Measurements from ENCODE around the gene CLEC14A. TPM values are rescaled to one million over a fixed set of nuclear protein-coding genes. Genes with fewer than 3 reads are reported as not detected.

The CLEC14A gene
- total RNA-seq, 1 donor from 2014 or later, result 33.1 TPM

DNA sequence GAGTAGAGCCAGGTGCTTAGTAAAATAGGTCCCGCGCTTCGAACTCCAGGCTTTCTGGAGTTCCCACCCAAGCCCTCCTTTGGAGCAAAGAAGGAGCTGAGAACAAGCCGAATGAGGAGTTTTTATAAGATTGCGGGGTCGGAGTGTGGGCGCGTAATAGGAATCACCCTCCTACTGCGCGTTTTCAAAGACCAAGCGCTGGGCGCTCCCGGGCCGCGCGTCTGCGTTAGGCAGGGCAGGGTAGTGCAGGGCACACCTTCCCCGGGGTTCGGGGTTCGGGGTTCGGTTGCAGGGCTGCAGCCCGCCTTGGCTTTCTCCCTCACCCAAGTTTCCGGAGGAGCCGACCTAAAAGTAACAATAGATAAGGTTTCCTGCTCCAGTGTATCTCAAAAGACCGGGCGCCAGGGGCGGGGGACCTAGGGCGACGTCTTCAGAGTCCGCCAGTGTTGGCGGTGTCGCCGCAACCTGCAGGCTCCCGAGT lies 44.6 kb downstream of the CLEC14A start:
- peak overlapping the region; percentile 31 to 32 for H3K4me3 ChIP-seq
- intact Hi-C loops (cut with DNase I), result no loop called here
- H3K4me1 ChIP-seq, result peaks cover 34% of the 10 kb centered on the region
- H3K9me3 ChIP-seq, result no peaks in the 10 kb centered on the region
- H3K27ac ChIP-seq, result no peak overlapping the region
- no peak for TF ChIP-seq POLR2A (IDR thresholded peaks at IDR 0.05)
- TF ChIP-seq, protein P1, sequence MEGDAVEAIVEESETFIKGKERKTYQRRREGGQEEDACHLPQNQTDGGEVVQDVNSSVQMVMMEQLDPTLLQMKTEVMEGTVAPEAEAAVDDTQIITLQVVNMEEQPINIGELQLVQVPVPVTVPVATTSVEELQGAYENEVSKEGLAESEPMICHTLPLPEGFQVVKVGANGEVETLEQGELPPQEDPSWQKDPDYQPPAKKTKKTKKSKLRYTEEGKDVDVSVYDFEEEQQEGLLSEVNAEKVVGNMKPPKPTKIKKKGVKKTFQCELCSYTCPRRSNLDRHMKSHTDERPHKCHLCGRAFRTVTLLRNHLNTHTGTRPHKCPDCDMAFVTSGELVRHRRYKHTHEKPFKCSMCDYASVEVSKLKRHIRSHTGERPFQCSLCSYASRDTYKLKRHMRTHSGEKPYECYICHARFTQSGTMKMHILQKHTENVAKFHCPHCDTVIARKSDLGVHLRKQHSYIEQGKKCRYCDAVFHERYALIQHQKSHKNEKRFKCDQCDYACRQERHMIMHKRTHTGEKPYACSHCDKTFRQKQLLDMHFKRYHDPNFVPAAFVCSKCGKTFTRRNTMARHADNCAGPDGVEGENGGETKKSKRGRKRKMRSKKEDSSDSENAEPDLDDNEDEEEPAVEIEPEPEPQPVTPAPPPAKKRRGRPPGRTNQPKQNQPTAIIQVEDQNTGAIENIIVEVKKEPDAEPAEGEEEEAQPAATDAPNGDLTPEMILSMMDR (IDR thresholded peaks at IDR 0.05), result no peak
- no peaks in the 10 kb centered on the region for H3K27me3 ChIP-seq
- DNase-seq (ENCODE audit: extremely low spot score in 2 of 2), result no peak
- no peaks in the 10 kb centered on the region for H3K36me3 ChIP-seq

DNA sequence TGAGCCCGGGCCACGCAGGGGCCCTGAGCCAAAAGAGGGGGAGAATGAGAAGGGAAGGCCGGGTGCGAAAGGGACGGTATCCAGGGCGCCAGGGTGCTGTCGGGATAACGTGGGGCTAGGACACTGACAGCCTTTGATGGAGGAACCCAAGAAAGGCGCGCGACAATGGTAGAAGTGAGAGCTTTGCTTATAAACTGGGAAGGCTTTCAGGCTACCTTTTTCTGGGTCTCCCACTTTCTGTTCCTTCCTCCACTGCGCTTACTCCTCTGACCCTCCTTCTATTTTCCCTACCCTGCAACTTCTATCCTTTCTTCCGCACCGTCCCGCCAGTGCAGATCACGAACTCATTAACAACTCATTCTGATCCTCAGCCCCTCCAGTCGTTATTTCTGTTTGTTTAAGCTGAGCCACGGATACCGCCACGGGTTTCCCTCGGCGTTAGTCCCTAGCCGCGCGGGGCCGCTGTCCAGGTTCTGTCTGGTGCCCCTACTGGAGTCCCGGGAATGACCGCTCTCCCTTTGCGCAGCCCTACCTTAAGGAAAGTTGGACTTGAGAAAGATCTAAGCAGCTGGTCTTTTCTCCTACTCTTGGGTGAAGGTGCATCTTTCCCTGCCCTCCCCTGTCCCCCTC lies 45.2 kb downstream of the CLEC14A start:
- H3K27me3 ChIP-seq, result no peaks in the 10 kb centered on the region
- no peaks in the 10 kb centered on the region for H3K36me3 ChIP-seq
- no peak overlapping the region for H3K27ac ChIP-seq
- peak overlapping the region; percentile 31 to 32 for H3K4me3 ChIP-seq
- peaks cover 34% of the 10 kb centered on the region for H3K4me1 ChIP-seq
- TF ChIP-seq, protein P1 (IDR thresholded peaks at IDR 0.05), result no peak
- TF ChIP-seq POLR2A (IDR thresholded peaks at IDR 0.05) (no peak), POLR2AphosphoS5 (IDR thresholded peaks at IDR 0.05; ENCODE audit: insufficient read depth in 1 of 2, low read depth in 1 of 2) (no peak)
- intact Hi-C loops (cut with DNase I), result no loop called here
- DNase-seq (ENCODE audit: extremely low spot score in 2 of 2), result no peak
- H3K9me3 ChIP-seq, result no peaks in the 10 kb centered on the region

DNA sequence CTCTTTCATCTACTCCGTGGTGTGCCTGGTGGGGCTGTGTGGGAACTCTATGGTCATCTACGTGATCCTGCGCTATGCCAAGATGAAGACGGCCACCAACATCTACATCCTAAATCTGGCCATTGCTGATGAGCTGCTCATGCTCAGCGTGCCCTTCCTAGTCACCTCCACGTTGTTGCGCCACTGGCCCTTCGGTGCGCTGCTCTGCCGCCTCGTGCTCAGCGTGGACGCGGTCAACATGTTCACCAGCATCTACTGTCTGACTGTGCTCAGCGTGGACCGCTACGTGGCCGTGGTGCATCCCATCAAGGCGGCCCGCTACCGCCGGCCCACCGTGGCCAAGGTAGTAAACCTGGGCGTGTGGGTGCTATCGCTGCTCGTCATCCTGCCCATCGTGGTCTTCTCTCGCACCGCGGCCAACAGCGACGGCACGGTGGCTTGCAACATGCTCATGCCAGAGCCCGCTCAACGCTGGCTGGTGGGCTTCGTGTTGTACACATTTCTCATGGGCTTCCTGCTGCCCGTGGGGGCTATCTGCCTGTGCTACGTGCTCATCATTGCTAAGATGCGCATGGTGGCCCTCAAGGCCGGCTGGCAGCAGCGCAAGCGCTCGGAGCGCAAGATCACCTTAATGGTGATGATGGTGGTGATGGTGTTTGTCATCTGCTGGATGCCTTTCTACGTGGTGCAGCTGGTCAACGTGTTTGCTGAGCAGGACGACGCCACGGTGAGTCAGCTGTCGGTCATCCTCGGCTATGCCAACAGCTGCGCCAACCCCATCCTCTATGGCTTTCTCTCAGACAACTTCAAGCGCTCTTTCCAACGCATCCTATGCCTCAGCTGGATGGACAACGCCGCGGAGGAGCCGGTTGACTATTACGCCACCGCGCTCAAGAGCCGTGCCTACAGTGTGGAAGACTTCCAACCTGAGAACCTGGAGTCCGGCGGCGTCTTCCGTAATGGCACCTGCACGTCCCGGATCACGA lies 46.0 kb downstream of the CLEC14A start:
- no peak for DNase-seq (ENCODE audit: extremely low spot score in 2 of 2)
- intact Hi-C loops (cut with DNase I), result no loop called here
- Histone ChIP-seq H3K4me3 (peak overlapping the region; percentile 31 to 32), H3K9me3 (no peaks in the 10 kb centered on the region), H3K27ac (no peak overlapping the region), H3K36me3 (no peaks in the 10 kb centered on the region), H3K27me3 (no peaks in the 10 kb centered on the region), H3K4me1 (peaks cover 34% of the 10 kb centered on the region)
- TF ChIP-seq POLR2A (IDR thresholded peaks at IDR 0.05), result no peak
- TF ChIP-seq POLR2AphosphoS5 (IDR thresholded peaks at IDR 0.05; ENCODE audit: insufficient read depth in 1 of 2, low read depth in 1 of 2), result no peak
- TF ChIP-seq, protein P1 (IDR thresholded peaks at IDR 0.05), result no peak

GRCh38 chr14:38208618-38209562 lies 47.0 kb downstream of the CLEC14A start:
- TF ChIP-seq, protein P1 (IDR thresholded peaks at IDR 0.05), result no peak
- TF ChIP-seq POLR2AphosphoS5 (IDR thresholded peaks at IDR 0.05; ENCODE audit: insufficient read depth in 1 of 2, low read depth in 1 of 2) (no peak), POLR2A (IDR thresholded peaks at IDR 0.05) (no peak)
- DNase-seq (ENCODE audit: extremely low spot score in 2 of 2), result no peak
- Histone ChIP-seq H3K4me1 (peaks cover 34% of the 10 kb centered on the region), H3K27me3 (no peaks in the 10 kb centered on the region), H3K4me3 (peak overlapping the region; percentile 31 to 32), H3K27ac (no peak overlapping the region), H3K36me3 (no peaks in the 10 kb centered on the region), H3K9me3 (no peaks in the 10 kb centered on the region)
- intact Hi-C loops (cut with DNase I), result no loop called here

Data from vagina (tissue), 2 donors.